Measurements from ENCODE around the gene PALS2.

Gene PALS2, protein sequence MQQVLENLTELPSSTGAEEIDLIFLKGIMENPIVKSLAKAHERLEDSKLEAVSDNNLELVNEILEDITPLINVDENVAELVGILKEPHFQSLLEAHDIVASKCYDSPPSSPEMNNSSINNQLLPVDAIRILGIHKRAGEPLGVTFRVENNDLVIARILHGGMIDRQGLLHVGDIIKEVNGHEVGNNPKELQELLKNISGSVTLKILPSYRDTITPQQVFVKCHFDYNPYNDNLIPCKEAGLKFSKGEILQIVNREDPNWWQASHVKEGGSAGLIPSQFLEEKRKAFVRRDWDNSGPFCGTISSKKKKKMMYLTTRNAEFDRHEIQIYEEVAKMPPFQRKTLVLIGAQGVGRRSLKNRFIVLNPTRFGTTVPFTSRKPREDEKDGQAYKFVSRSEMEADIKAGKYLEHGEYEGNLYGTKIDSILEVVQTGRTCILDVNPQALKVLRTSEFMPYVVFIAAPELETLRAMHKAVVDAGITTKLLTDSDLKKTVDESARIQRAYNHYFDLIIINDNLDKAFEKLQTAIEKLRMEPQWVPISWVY

DNA sequence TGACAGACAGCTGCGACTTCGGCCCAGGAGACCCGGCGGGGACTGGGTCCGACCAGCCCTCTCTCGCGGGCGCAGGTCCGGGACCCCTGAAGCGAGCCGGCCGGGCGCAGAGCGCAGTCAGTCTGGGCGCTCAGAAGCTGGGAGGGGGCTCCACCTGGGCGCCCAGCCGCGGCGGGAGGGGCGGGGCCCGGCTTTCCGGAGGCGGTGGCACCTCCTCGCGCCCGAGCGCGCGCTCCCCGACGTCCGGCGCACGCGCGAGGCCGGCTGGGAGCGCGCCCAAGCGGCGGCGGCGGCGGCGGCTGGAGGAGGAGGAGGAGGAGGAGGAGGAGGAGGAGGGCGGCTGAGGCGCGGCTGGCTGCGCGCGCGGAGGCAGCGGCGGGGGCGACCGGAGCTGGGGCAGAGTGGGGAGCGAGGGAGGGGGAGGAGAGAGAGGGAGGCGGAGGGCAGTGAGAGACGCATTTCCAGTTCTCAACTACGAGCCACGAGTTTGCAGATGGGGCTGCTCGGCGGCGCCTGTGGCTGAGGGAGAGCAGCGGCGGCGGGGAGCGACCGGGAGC, at the start of gene PALS2:
TSS of gene PALS2 (plus strand) at position 456 of the 557 bp plus-strand sequence. CDS start 50,216 bp downstream, outside the sequence.
- DNase-seq (ENCODE audit: low read depth): peak; percentile 76

DNA sequence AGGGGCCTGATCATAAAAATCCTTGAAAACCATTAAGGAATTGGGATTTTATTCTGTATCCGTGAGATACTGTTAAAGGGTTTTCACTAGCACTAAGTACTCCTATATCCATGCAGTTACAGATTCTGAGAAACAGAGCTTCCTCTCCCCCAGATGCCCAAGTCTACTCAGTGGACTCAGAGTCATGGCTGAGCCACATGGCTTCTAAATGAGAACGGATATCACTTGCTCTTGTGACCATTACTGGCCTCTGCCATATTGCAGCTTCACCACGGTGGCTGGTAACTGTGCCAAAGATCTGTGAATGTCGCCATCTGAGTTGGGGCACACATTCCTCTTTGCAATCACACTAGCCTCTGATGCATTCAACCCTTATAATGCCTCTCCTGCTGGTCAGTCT, 42.0 kb upstream of the PALS2 start:
- DNase-seq (ENCODE audit: low read depth): no peak

- DNase-seq (ENCODE audit: low read depth): no peak
Observed at GRCh38 chr7:24536682-24537081, 36.6 kb upstream of the PALS2 start.

DNA sequence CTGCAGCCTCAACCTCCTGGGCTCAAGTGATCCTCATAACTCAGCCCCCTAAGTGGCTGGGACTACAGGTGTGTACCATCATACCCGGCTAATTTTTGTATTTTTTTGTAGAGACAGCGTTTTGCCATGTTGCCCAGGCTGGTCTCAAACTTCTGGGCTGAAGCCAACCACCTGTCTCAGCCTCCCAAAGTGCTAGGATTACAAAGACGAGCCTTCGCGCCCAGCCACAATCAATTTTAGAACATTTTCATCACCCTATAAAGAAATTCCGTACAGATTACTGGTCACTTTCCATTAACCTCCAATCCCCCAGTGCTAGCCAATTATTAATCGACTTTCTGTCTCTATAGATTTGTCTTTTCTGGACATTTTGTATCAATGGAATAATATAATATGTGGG, 32.3 kb upstream of the PALS2 start:
- no peak for DNase-seq (ENCODE audit: low read depth)

DNA sequence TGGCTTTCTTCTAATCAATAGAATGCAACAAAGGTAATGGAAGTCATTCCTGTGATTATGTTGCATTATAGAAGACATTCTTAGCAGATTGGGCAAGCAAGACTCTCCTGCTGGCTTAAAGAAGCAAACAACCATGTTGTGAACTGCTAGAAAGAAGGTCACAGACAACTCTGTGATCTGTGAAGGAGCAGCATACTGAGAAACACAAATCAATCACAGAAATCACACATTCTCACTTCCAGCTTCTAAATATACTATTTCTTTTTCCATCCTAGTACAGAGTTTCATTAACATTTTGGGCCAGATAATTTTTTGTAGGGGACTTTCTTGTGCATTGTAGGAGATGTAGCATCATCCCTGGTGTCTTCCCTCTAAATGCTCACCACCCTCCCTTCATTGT, 28.0 kb upstream of the PALS2 start:
- DNase-seq (ENCODE audit: low read depth): no peak

DNA sequence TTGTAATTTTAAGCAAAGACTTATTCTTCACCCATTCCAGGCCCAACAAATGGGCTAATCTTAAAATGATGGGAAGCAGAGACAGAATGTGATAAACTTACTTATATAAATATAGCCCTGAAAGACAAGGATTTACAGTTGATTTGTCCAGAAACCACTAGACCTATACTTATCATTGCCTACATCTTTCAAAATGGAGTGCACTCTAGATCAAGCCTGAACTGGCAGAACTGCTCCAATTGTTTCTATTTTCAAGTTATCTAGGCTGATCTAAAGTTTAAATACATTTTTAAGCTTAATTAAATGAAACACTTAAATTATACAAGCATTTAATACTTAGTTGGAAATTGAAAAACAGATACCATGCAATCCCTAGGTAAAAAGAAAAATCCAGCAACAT, 24.9 kb upstream of the PALS2 start:
- no peak for DNase-seq (ENCODE audit: low read depth)

DNA sequence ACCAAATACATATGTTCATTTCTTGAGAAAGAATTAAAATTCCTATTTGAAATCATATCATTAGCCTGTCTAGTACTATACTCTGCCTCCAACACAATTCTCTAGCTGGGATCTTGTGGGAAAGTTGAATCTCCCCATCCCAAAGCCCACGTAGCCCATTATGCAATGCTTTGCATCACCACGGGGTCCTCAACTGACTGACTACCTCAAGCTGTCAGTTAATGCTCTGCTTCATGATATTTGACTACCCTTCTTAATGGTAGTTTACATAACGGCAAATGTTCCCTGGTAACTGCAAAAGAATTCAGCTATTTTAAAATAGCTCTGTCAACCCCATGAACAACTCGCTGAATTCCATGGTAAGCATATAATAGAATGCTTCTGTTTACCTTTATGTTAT, 23.3 kb upstream of the PALS2 start:
- no peak for DNase-seq (ENCODE audit: low read depth)

DNA sequence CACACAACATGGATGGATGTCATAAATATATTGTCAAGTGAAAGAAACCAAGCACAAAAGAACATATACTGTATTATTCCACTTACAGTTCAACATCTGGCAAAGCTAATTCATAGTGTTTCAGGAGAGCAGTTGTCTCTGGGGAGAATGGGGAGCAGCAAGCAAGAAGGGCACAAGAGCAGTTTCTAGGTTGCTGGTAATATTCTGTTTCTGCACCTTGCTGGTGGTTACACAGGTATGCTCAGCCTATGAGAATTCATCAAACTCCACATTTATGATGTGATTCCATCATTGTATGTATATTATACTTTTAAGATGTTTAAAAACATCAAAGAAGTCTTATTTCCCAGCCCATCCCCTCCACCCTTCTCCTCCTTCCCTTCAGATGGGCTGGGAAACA, 18.1 kb upstream of the PALS2 start:
- DNase-seq (ENCODE audit: low read depth): no peak

DNA sequence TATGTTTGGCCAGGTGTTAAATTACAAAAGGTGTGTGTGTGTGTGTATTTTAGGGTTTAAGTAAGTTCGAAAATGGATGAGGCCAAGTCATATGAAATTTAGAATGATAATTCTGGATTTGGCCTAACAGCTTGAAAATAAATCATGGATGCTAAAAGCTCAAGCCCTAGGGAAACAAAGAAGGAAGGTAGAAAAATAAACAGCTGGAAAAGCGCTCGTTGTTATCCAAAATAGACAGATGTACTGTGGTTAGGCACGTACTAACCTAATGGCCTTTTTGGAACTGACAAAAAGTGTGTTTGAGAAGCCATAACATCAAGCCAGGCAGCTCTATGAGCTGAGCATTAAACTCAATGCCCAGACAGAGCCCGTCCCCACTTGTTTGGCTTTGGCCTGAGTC, 17.5 kb upstream of the PALS2 start:
- DNase-seq (ENCODE audit: low read depth): no peak

GRCh38 chr7:24560772-24561171, 12.5 kb upstream of the PALS2 start:
- DNase-seq (ENCODE audit: low read depth): no peak

- no peak for DNase-seq (ENCODE audit: low read depth)
Observed at GRCh38 chr7:24566274-24566673, 7.0 kb upstream of the PALS2 start.

GRCh38 chr7:24570983-24571382, 2.3 kb upstream of the PALS2 start:
- DNase-seq (ENCODE audit: low read depth): no peak

GRCh38 chr7:24572016-24572392, 1.2 kb upstream of the PALS2 start:
- DNase-seq (ENCODE audit: low read depth): no peak

DNA sequence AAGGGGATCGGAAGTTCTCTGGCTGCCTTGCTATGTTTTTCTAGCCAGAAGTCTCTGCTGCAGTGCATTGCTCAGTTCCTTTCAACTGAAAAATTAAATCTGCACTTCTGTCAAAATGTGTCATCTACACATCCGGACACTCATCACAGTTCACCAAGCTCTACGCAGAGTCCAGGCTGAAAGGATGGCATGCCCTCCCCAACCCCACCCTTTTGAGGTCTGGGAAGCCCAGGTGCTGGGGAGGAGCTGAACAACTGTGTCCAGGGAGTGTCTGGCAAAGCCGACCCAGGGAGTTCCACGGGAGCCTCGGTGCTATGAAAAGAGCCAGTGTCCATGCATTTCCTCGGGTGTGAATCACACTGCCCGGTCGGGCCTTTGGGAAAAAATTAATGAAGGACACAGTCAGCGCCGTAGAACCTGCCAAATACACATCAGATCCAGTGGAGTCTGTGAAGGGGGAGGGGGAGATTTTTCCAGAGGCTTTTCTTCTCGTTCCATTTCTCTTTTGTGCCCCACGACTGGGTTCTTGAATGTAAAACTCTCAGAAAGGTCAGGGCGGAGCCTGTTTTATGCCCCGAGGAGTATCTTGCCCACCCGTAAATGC, 757 bp upstream of the PALS2 start:
- DNase-seq (ENCODE audit: low read depth): no peak

DNA sequence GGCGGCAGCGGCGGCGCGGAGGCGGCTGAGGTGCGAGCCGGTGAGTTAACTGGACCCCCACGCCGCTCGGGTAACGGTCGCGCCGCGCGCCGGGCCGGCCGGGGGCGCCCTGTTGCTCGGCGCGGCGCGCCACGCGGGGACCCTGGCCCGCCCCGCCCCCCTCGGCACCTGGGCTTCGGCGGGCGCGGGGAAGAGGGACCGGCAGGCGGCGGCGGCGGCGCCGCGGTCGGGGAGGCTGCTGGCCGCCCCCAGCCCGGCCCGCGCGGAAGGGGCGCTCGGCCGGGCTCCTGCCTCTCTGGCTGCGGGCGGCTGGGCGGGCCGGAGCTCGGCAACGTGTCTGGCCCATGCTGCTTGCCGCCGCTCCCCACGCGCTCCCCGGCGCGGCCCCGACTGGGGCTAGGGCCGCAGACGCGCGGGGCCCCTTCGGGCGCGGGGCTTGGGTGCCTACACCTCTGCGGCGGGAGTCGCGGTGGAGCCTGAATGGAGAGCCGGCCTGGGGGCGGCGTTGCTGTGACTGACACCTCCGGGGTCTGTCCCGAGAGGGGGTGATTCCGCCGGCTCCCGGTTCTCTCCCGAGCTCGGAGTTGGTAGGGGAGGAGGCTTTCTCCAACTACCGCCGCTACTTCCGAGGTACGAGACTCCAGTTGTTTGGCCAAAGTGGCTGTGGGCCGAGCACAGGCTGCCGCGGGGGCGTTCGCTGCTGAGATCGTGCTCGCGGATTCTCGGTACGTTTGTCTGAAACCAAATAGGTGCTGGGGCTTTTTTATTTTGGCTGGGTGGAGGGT, 494 bp downstream of the PALS2 start:
- no peak for DNase-seq (ENCODE audit: low read depth)

DNA sequence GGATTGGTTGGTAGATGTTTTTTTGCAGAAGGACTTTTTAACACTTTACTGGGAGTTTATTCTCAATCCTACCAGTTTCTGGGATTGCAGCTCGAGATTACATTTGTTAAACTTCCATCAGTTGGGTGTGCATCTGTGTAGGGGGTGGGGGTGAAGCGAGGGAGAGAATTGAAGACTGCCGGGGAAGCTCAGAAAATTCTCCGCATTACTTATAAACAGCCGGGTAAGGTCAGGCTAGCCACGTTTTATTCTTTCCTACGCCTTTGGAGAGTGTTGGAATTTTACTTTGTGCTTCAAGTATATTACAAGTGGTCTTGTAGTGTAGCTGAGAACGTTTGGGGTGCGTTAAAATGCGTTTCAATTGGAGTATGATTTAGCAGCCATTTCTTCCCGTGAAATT, 1.1 kb downstream of the PALS2 start:
- no peak for DNase-seq (ENCODE audit: low read depth)

- DNase-seq (ENCODE audit: low read depth): no peak
Observed at GRCh38 chr7:24574950-24575349, 1.7 kb downstream of the PALS2 start.

GRCh38 chr7:24576171-24577025, 3.1 kb downstream of the PALS2 start:
- no peak for DNase-seq (ENCODE audit: low read depth)

DNA sequence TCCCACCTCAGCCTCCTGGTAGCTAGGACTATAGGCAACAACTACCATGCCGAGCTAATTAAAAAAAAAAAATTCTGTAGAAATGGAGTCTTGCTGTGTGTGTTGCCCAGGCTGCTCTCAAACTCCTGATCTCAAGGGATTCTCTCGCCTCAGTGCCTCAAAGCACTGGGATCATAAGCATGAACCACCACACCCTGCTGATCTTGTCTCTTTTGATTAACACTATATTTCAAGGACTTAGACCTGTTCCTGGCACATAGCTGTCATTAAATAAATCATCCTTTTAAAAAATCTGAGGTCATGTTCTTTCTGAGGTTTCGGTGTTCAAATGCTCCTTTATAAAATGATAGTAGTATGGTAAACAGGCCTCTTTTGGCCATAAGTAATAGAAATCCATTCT, 4.8 kb downstream of the PALS2 start:
- no peak for DNase-seq (ENCODE audit: low read depth)

DNA sequence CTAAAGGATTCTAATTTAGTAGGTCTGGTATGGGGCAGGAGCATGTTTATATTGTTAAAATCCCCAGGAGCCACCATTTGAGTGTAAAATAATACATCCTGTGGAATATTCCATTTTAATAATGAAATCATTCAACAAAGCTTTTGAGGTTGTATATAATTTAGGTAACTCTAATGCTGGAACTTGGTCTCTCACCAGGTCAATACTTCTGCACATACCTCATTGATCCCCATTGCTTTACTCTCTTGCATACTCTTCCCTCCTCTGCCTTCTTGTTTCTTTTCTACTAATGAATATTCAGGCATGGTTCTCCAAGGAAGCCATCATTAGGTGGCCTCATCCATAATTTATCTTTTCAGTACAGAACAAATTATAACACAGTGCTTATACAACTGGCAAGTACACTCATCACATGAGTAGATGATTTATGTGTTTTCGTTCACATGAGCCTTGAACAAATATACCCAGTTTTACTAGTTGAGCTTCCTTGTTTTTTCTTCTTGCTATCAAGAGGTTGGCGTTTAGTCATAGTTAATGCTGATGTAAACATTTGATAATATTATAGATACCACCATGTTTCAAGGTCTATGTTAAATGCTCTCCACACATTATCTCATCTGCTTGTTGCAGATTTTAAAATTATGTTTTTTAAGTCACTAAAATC, 7.2 kb downstream of the PALS2 start:
- DNase-seq (ENCODE audit: low read depth): no peak

DNA sequence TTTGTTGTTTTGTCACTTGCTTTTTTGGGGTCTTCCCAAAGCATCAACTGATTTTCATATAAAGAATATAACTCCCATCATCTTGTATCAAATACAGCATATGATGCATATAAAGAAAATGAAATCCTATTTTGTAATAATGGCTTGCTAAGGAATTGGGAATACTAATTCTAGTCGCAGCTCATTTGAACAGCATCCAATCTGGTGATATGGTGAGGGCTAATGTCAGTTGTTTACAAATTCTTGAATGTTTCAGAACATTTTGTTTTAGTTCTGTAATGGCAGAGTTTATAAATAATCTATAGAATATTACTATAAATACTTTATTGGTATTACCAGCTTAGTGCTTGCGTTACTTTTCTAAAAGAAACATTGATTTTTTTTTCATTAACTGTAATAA, 8.9 kb downstream of the PALS2 start:
- no peak for DNase-seq (ENCODE audit: low read depth)
